ENCODE results near the gene BIN2. TPM values are rescaled to one million over a fixed set of nuclear protein-coding genes. Genes with fewer than 3 reads are reported as not detected.

The BIN2 gene
- total and polyA plus RNA-seq, 9 of the 15 experiments (the other 6 are each of a cell fraction or from before 2014, with no cell fraction given) = 0.04 to 0.39 (median 0.25) TPM; not detected in 1

GRCh38 chr12:51341251-51342007 lies 17.5 kb upstream of the BIN2 start (continued):
- TF ChIP-seq PRDM10 (IDR thresholded peaks at IDR 0.05; ENCODE audit: partially characterized antibody) (no peak), ZNF311 (CRISPR knock-in tag; IDR thresholded peaks at IDR 0.05) (no peak), ZBTB8A (IDR thresholded peaks at IDR 0.05; ENCODE audit: partially characterized antibody) (no peak), ZFP36 (IDR thresholded peaks at IDR 0.05; ENCODE audit: low read depth, low read length, partially characterized antibody) (peak; percentile 10), ZNF143 (CRISPR knock-in tag; IDR thresholded peaks at IDR 0.05) (no peak), ZNF780A (CRISPR knock-in tag; IDR thresholded peaks at IDR 0.05) (no peak), NFIC (IDR thresholded peaks at IDR 0.05) (no peak), VEZF1 (CRISPR knock-in tag; IDR thresholded peaks at IDR 0.05) (no peak), MITF (IDR thresholded peaks at IDR 0.05) (no peak), ZNF224 (CRISPR knock-in tag; IDR thresholded peaks at IDR 0.05) (no peak), MAX (CRISPR knock-in tag; IDR thresholded peaks at IDR 0.05) (0 out of 2 replicates have a peak, but pooled peaks have one; percentile 31), ZFX (CRISPR knock-in tag; IDR thresholded peaks at IDR 0.05) (no peak), GABPB2 (CRISPR knock-in tag; conservative IDR thresholded peaks at IDR 0.05) (no peak), LEF1 (IDR thresholded peaks at IDR 0.05) (no peak), E2F5 (CRISPR knock-in tag; IDR thresholded peaks at IDR 0.05) (no peak), CTCF (IDR thresholded peaks at IDR 0.05 in 2 of 3, conservative IDR thresholded peaks at IDR 0.05 in 1 of 3; ENCODE audit: insufficient read depth in 2 of 3, low read depth in 1 of 3, low read length in 3 of 3) (peak; percentile 83 to 99 (median 98))

Measured in K562 (cell line).